ENCODE results near the gene CHD5. TPM values are rescaled to one million over a fixed set of nuclear protein-coding genes. Genes with fewer than 3 reads are reported as not detected.

The CHD5 gene
- polyA plus RNA-seq, 2 of the 4 experiments (the other 2 are of a cell fraction), result 0.21 to 0.66 TPM

- no peak overlapping the region for H3K4me2 ChIP-seq
- FAIRE-seq (no peak), DNase-seq (ENCODE audit: low read depth in 1 of 2, low spot score in 1 of 2) (no peak), ATAC-seq (no peak)
- H3K27ac ChIP-seq, result no peak overlapping the region
- no peaks in the 10 kb centered on the region for H3K4me1 ChIP-seq
- ChIA-PET POLR2A (no interaction called here), CTCF (no interaction called here)
- TF ChIP-seq GATA3 (IDR thresholded peaks at IDR 0.05; ENCODE audit: borderline replicate concordance) (no peak), NFE2L2 (conservative IDR thresholded peaks at IDR 0.05; ENCODE audit: low read length) (no peak), NR3C1 (IDR thresholded peaks at IDR 0.05) (no peak)
- H3K4me3 ChIP-seq, result no peak overlapping the region
- 42% methylated on average over 5 of the region's 15 CpGs for WGBS (ENCODE audit: missing lambda C conversion rate)
- H3K9me3 ChIP-seq, result peaks cover 6% of the 10 kb centered on the region; the same call in 1 of the 3 replicates
These were observed 46.8 kb downstream of the CHD5 start for GRCh38 chr1:6133146-6133895.

GRCh38 chr1:6131561-6131960 is 48.6 kb downstream of the CHD5 start:
- no peak for DNase-seq (ENCODE audit: low read depth in 1 of 2, low spot score in 1 of 2)
- Histone ChIP-seq H3K27ac (no peak overlapping the region), H3K4me1 (peaks cover 3% of the 10 kb centered on the region; the same call in 2 of the 3 replicates), H3K9me3 (peaks cover 6% of the 10 kb centered on the region; the same call in 1 of the 3 replicates), H3K4me3 (no peak overlapping the region), H3K4me2 (no peak overlapping the region)
- no peak for FAIRE-seq
- no peak for ATAC-seq
- TF ChIP-seq E2F6 (IDR thresholded peaks at IDR 0.05; ENCODE audit: borderline replicate concordance, low read depth), result no peak
- no peak for TF ChIP-seq CHD2 (IDR thresholded peaks at IDR 0.05; ENCODE audit: low read length, partially characterized antibody)
- TF ChIP-seq POLR2A (IDR thresholded peaks at IDR 0.05; ENCODE audit: low read length), result no peak
- WGBS (ENCODE audit: missing lambda C conversion rate), result 80% methylated on average over 1 of the region's 9 CpGs
- POLR2A ChIA-PET, result no interaction called here
- CTCF ChIA-PET, result interaction anchor here (0.9 to 1.4 kb wide), 2 partner anchors 78 to 115 kb away, joined by 3 read pairs; no protein-coding TSS in a partner anchor

- H3K27ac ChIP-seq, result no peak overlapping the region
- H3K9me3 ChIP-seq, result peaks cover 6% of the 10 kb centered on the region; the same call in 1 of the 3 replicates
- FAIRE-seq (no peak), ATAC-seq (no peak), DNase-seq (ENCODE audit: low read depth in 1 of 2, low spot score in 1 of 2) (no peak)
- CTCF ChIA-PET, result interaction anchor here (1.4 kb wide), 1 partner anchor 77 kb away, joined by 3 read pairs; no protein-coding TSS in a partner anchor
- peaks cover 3% of the 10 kb centered on the region; the same call in 2 of the 3 replicates for H3K4me1 ChIP-seq
- no peak overlapping the region for H3K4me3 ChIP-seq
- H3K4me2 ChIP-seq, result no peak overlapping the region
- POLR2A ChIA-PET, result no interaction called here
- 43% methylated on average over 1 of the region's 7 CpGs for WGBS (ENCODE audit: missing lambda C conversion rate)
- TF ChIP-seq KDM1A (IDR thresholded peaks at IDR 0.05; ENCODE audit: low read depth) (no peak), SREBF2 (IDR thresholded peaks at IDR 0.05) (no peak), ESRRA (IDR thresholded peaks at IDR 0.05; ENCODE audit: borderline replicate concordance, low read length) (no peak), ELK1 (IDR thresholded peaks at IDR 0.05; ENCODE audit: low read depth, low read length) (no peak), REST (IDR thresholded peaks at IDR 0.05) (no peak), MAZ (IDR thresholded peaks at IDR 0.05; ENCODE audit: borderline replicate concordance, low read depth, low read length) (no peak), FOSB (CRISPR knock-in tag; IDR thresholded peaks at IDR 0.05) (no peak), TP53 (CRISPR knock-in tag; IDR thresholded peaks at IDR 0.05) (no peak), NFE2L2 (conservative IDR thresholded peaks at IDR 0.05; ENCODE audit: low read length) (no peak)
These were observed 49.5 kb downstream of the CHD5 start for GRCh38 chr1:6130596-6130995.
